ENCODE measurements around the gene PCYT1A. TPM values are rescaled to one million over a fixed set of nuclear protein-coding genes. Genes with fewer than 3 reads are reported as not detected.

The PCYT1A gene
- total and polyA plus RNA-seq, 2 of the 13 experiments (the other 11 are each of a cell fraction or from before 2014, with no cell fraction given): 26.4 to 45.3 TPM

- TF ChIP-seq, protein P1, sequence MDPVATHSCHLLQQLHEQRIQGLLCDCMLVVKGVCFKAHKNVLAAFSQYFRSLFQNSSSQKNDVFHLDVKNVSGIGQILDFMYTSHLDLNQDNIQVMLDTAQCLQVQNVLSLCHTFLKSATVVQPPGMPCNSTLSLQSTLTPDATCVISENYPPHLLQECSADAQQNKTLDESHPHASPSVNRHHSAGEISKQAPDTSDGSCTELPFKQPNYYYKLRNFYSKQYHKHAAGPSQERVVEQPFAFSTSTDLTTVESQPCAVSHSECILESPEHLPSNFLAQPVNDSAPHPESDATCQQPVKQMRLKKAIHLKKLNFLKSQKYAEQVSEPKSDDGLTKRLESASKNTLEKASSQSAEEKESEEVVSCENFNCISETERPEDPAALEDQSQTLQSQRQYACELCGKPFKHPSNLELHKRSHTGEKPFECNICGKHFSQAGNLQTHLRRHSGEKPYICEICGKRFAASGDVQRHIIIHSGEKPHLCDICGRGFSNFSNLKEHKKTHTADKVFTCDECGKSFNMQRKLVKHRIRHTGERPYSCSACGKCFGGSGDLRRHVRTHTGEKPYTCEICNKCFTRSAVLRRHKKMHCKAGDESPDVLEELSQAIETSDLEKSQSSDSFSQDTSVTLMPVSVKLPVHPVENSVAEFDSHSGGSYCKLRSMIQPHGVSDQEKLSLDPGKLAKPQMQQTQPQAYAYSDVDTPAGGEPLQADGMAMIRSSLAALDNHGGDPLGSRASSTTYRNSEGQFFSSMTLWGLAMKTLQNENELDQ (CRISPR knock-in tag; IDR thresholded peaks at IDR 0.05; ENCODE audit: borderline replicate concordance): no peak
- TF ChIP-seq TARDBP (CRISPR knock-in tag; IDR thresholded peaks at IDR 0.05) (no peak), FOXO4 (CRISPR knock-in tag; conservative IDR thresholded peaks at IDR 0.05) (no peak), GATAD2A (CRISPR knock-in tag; IDR thresholded peaks at IDR 0.05) (peak; percentile 33; the same call in 1 of the 2 replicates), JUN (CRISPR knock-in tag; IDR thresholded peaks at IDR 0.05) (no peak), MTA3 (CRISPR knock-in tag; IDR thresholded peaks at IDR 0.05) (no peak), ZNF644 (CRISPR knock-in tag; IDR thresholded peaks at IDR 0.05; ENCODE audit: low read depth) (no peak), DR1 (CRISPR knock-in tag; IDR thresholded peaks at IDR 0.05) (no peak), ZNF558 (CRISPR knock-in tag; IDR thresholded peaks at IDR 0.05; ENCODE audit: borderline replicate concordance) (no peak), RFXANK (CRISPR knock-in tag; IDR thresholded peaks at IDR 0.05) (no peak), MTF2 (CRISPR knock-in tag; IDR thresholded peaks at IDR 0.05; ENCODE audit: borderline replicate concordance) (no peak), CENPBD1 (CRISPR knock-in tag; IDR thresholded peaks at IDR 0.05; ENCODE audit: borderline replicate concordance, low read depth) (no peak), TSC22D2 (CRISPR knock-in tag; IDR thresholded peaks at IDR 0.05; ENCODE audit: borderline replicate concordance) (no peak), ZMYM2 (CRISPR knock-in tag; IDR thresholded peaks at IDR 0.05) (no peak; the same call in 1 of the 2 replicates), ETV6 (CRISPR knock-in tag; conservative IDR thresholded peaks at IDR 0.05) (no peak)
- TF ChIP-seq, protein P2, sequence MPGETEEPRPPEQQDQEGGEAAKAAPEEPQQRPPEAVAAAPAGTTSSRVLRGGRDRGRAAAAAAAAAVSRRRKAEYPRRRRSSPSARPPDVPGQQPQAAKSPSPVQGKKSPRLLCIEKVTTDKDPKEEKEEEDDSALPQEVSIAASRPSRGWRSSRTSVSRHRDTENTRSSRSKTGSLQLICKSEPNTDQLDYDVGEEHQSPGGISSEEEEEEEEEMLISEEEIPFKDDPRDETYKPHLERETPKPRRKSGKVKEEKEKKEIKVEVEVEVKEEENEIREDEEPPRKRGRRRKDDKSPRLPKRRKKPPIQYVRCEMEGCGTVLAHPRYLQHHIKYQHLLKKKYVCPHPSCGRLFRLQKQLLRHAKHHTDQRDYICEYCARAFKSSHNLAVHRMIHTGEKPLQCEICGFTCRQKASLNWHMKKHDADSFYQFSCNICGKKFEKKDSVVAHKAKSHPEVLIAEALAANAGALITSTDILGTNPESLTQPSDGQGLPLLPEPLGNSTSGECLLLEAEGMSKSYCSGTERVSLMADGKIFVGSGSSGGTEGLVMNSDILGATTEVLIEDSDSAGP (CRISPR knock-in tag; IDR thresholded peaks at IDR 0.05; ENCODE audit: borderline replicate concordance): no peak
- TF ChIP-seq, protein P3, sequence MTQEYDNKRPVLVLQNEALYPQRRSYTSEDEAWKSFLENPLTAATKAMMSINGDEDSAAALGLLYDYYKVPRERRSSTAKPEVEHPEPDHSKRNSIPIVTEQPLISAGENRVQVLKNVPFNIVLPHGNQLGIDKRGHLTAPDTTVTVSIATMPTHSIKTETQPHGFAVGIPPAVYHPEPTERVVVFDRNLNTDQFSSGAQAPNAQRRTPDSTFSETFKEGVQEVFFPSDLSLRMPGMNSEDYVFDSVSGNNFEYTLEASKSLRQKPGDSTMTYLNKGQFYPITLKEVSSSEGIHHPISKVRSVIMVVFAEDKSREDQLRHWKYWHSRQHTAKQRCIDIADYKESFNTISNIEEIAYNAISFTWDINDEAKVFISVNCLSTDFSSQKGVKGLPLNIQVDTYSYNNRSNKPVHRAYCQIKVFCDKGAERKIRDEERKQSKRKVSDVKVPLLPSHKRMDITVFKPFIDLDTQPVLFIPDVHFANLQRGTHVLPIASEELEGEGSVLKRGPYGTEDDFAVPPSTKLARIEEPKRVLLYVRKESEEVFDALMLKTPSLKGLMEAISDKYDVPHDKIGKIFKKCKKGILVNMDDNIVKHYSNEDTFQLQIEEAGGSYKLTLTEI (CRISPR knock-in tag; conservative IDR thresholded peaks at IDR 0.05): no peak
- TF ChIP-seq, protein P4, sequence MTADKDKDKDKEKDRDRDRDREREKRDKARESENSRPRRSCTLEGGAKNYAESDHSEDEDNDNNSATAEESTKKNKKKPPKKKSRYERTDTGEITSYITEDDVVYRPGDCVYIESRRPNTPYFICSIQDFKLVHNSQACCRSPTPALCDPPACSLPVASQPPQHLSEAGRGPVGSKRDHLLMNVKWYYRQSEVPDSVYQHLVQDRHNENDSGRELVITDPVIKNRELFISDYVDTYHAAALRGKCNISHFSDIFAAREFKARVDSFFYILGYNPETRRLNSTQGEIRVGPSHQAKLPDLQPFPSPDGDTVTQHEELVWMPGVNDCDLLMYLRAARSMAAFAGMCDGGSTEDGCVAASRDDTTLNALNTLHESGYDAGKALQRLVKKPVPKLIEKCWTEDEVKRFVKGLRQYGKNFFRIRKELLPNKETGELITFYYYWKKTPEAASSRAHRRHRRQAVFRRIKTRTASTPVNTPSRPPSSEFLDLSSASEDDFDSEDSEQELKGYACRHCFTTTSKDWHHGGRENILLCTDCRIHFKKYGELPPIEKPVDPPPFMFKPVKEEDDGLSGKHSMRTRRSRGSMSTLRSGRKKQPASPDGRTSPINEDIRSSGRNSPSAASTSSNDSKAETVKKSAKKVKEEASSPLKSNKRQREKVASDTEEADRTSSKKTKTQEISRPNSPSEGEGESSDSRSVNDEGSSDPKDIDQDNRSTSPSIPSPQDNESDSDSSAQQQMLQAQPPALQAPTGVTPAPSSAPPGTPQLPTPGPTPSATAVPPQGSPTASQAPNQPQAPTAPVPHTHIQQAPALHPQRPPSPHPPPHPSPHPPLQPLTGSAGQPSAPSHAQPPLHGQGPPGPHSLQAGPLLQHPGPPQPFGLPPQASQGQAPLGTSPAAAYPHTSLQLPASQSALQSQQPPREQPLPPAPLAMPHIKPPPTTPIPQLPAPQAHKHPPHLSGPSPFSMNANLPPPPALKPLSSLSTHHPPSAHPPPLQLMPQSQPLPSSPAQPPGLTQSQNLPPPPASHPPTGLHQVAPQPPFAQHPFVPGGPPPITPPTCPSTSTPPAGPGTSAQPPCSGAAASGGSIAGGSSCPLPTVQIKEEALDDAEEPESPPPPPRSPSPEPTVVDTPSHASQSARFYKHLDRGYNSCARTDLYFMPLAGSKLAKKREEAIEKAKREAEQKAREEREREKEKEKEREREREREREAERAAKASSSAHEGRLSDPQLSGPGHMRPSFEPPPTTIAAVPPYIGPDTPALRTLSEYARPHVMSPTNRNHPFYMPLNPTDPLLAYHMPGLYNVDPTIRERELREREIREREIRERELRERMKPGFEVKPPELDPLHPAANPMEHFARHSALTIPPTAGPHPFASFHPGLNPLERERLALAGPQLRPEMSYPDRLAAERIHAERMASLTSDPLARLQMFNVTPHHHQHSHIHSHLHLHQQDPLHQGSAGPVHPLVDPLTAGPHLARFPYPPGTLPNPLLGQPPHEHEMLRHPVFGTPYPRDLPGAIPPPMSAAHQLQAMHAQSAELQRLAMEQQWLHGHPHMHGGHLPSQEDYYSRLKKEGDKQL (CRISPR knock-in tag; IDR thresholded peaks at IDR 0.05; ENCODE audit: low read depth): no peak
Measured at GRCh38 chr3:196202516-196202970, 85.0 kb downstream of the PCYT1A start (continued).
